Fibroblast of the aortic adventitia (primary cell): ENCODE results near the gene EIF5AL1. TPM values are rescaled to one million over a fixed set of nuclear protein-coding genes. Genes with fewer than 3 reads are reported as not detected.

Experiments
- DNase-seq: peaks from one replicate; pipeline ENCODE4 v3.0.0-alpha.2; 2010; ENCODE audit warnings: low read depth
- H3K4me3 ChIP-seq: 2 replicates; pipeline ENCODE4 v1.5.1; 2011; ENCODE audit warnings: low read depth, mild to moderate bottlenecking, control low read depth, low read length, moderate library complexity
- total RNA-seq: library from RNA; depleted of rRNA; stranded (reverse); fragments of >200 nt; gene quantifications from 2 replicates; pipeline ENCODE4 v1.2.3, GENCODE V29; 2012; ENCODE audit warnings: low replicate concordance
- TF ChIP-seq, protein P1 (sequence below): IDR thresholded peaks from 2 replicates; pipeline ENCODE4 v1.5.1; 2011; ENCODE audit warnings: mild to moderate bottlenecking, low read length, control low read depth, inconsistent platforms; ENCODE audit not compliant: insufficient read depth

EIF5AL1 gene
- total RNA-seq, 1 donor = 1.5 TPM

DNA sequence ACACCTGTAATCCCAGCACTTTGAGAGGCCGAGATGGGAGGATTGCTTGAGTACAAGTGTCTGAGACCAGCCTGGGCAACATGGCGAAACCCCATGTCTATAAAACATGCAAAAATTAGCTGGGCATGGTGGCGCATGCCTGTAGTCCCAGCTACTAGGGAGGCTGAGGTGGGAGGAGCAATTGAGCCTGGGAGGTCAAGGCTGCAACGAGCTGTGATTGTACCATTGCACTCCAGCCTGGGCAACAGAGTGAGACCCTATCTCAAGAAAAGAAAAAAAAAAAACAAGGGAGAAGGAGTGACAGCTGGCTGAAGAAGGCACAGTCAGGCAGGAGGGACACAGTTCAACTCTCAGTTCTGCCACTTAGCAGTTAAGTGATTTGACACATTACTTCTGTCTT is 40.6 kb upstream of the EIF5AL1 start:
- no peak overlapping the region for H3K4me3 ChIP-seq
- TF ChIP-seq, protein P1, sequence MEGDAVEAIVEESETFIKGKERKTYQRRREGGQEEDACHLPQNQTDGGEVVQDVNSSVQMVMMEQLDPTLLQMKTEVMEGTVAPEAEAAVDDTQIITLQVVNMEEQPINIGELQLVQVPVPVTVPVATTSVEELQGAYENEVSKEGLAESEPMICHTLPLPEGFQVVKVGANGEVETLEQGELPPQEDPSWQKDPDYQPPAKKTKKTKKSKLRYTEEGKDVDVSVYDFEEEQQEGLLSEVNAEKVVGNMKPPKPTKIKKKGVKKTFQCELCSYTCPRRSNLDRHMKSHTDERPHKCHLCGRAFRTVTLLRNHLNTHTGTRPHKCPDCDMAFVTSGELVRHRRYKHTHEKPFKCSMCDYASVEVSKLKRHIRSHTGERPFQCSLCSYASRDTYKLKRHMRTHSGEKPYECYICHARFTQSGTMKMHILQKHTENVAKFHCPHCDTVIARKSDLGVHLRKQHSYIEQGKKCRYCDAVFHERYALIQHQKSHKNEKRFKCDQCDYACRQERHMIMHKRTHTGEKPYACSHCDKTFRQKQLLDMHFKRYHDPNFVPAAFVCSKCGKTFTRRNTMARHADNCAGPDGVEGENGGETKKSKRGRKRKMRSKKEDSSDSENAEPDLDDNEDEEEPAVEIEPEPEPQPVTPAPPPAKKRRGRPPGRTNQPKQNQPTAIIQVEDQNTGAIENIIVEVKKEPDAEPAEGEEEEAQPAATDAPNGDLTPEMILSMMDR = no peak
- DNase-seq = no peak

DNA sequence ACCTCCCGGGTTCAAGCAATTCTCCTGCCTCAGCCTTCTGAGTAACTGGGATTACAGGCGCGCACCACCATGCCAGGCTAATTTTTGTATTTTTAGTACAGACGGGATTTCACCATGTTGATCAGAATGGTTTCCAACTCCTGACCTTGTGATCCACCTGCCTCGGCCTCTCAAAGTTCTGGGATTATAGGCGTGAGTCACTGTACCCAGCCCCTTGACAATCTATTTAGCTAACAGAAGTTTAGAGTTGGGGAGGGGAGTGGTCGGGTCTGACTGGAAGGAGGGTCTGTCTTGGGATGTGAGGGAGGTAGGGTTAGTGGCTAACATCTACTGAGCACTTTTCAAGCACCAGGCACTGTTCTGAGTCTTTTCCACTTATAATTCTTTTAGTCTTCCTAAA is 39.9 kb upstream of the EIF5AL1 start:
- TF ChIP-seq, protein P1 = no peak
- no peak overlapping the region for H3K4me3 ChIP-seq
- DNase-seq = no peak

DNA sequence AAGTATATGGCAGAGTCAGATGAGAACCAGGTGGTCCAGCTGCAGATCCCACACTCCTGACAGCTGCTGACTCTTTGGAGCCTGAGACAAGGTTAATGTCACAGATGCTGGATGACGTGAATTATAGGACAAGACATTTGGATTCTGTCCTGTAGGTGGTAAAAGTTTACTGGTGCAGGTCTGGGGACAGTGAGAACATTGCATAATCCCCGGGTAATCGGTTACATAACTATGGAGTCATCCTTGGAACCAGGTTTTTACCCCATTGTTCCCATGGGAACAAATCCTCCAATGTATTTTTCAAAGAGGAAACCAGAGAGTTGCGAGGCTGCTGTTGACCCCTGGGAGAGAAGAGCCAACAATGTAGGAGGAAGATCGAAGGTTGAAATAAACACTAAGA is 39.4 kb upstream of the EIF5AL1 start:
- TF ChIP-seq, protein P1 = no peak
- no peak overlapping the region for H3K4me3 ChIP-seq
- peak; percentile 36 for DNase-seq

DNA sequence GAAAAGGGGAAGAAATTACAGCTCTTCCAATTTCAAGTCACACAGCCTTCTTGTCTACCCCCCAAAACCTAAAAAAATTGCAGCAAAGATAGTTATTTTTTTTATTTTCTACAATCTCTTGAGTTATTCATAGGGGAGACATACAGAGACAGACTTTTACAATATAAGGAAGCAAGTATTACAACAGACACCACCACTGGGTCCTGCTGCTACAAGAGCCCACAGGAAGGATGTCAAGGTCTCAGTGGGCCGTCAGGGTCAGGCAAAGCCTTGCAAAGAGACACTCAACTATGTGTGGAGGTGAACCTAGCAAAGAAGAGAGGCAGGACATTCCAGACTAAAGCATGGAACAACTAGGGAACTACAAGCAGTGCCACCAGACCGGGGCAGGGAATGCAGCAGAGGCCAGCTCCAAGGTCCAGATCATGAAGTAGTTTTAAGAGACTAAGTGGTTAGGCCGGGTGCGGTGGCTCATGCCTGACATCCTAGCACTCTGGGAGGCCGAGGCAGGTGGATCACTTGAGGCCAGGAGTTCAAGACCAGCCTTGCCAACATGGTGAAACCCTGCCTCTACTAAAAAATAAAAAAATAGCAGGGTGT is 38.7 kb upstream of the EIF5AL1 start:
- no peak for DNase-seq
- TF ChIP-seq, protein P1 = no peak
- no peak overlapping the region for H3K4me3 ChIP-seq

DNA sequence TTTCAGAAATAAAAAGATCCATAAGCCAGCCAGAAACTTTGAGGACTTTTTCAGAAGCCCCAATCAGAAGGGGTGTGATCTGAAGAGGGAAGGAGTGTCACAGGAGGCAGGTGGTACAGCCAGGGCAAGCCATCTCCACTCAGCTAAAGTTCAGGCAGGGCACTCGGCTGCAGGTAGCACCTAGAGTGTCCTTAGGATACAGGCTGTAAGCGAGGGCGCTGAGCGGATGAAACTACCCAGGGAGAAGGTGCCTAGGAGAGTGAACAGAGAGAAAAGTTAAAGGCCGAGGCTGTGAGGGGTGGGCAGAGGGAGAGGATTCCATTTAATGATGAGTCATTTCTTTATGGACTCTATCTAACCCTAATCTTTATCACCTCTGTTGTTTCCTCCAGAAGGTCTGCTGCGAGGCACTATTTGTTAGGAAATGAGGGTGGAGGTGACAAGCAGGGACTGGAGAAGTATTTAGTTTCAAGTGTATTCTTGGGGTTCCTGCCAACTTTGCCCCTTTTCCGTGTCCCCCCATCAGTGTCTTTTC is 37.1 kb upstream of the EIF5AL1 start:
- TF ChIP-seq, protein P1 = no peak
- H3K4me3 ChIP-seq = no peak overlapping the region
- DNase-seq = no peak

DNA sequence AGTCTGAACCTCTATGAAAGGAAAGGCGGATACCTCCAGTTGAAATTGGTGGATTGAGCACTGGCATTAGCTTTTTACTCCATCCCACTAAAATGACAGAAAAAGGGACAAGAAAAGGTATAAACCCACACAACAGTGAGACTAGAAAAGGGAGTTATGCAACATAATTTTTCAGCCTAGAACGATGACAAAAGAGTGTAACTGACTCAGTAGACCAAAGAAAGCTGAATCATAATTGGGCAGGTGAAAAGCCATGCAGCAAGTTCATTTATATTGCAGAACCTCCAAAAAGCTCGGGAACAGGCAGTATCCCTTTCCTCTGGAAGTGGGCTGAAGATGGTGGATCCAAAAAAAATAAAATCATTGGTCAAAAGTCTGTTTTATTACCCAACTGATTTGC is 36.5 kb upstream of the EIF5AL1 start:
- DNase-seq = no peak
- no peak overlapping the region for H3K4me3 ChIP-seq
- TF ChIP-seq, protein P1 = no peak

DNA sequence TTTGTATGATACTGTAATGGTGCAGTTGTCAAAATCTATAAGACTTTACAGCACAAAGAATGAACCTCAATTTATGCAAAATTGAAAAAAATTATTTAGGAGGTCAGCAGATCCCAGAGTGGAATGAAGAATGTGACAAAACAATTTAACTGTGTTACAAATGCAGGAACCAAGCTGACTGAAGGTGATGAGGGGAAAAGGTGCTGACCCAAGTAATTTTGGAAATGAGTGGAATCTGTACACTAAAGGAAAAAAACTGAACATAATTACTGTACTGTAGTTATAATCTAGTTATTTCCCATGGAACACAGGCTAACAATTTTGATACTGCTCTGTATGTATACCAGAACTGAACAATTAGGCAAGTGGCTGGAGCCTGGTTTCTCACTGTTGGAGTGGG is 35.7 kb upstream of the EIF5AL1 start:
- TF ChIP-seq, protein P1 = no peak
- no peak for DNase-seq

More for the DNA sequence above, 35.7 kb upstream of the EIF5AL1 start:
- no peak overlapping the region for H3K4me3 ChIP-seq
